Measurements from ENCODE around the gene SCUBE1.

DNA sequence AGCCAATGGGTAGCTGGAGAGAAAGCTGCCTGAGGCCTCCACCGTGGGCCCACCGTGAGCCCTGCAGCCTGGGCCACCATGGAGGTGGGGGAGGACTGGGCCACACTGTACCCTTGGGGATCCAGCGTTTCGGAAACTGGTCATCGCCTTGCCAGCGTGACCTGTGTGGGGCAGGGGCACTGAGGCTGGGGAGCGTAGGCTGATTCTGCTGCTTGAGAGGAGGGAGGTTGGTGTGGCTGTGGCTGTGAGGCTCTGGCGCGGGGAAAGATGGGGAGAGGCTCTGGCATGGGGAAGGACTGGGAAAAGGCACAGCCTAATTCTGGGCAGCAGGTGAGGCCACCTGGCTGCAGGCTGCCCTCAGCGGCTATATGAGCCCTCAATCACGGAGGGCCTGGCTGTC lies 143.6 kb downstream of the SCUBE1 start:
- no peak for TF ChIP-seq EZH2 (IDR thresholded peaks at IDR 0.05; ENCODE audit: insufficient read depth, poor library complexity, severe bottlenecking)
- no peak for TF ChIP-seq EZH2phosphoT487 (IDR thresholded peaks at IDR 0.05; ENCODE audit: insufficient read depth, low read depth)

All from GM23248 (cell line).